GM18951 (cell line): ENCODE data around the gene IQCF6.
"Not testable (repeated sequence)": the region's sequence is repeated elsewhere in the genome, so short reads cannot be mapped to it uniquely, and the experiment has no call there.

Source experiments
- POLR2A ChIP-seq: IDR thresholded peaks from 4 replicates; pipeline ENCODE4 v1.6.1; 2011; ENCODE audit warnings: mild to moderate bottlenecking; ENCODE audit not compliant: insufficient read length, insufficient read depth; ENCODE audit errors: extremely low read depth
- in situ Hi-C: fragments of 300-500 bp; cut with MboI; formaldehyde crosslinking; loops from one replicate; pipeline ENCODE4 v1.12.0; 2022; ENCODE audit warnings: low sequenced_read_pairs, mixed read lengths, inconsistent platforms; ENCODE audit not compliant: unreplicated experiment

IQCF6 gene

DNA sequence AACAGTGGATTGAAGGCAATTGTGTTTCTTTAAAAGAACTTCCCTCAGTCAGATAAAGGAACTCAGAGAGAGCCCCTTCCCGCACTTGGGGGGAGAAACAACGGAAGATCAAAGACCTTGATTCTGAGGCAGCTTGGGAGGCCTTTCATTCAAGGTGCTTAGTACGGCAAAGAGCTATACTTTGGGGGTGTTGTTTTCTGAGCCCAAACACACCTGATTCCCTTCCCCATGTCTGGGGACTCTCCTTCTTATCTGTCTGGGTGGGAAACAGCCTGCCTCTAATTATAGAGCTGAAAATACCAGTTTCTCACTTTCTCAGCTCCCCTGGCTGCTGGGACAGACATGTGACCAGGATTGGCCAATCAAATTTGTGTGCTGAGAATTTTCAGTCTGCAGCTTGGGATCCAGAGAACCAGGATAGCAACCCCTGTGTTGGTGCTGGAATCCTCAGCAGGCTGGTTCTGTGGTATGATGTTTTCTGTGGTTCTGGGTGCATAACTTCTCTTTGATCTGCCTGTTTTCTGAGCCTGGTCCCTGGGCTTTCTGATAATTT is 19.4 kb upstream of the IQCF6 start:
- in situ Hi-C loops, result no loop called here
- no peak for TF ChIP-seq POLR2A

DNA sequence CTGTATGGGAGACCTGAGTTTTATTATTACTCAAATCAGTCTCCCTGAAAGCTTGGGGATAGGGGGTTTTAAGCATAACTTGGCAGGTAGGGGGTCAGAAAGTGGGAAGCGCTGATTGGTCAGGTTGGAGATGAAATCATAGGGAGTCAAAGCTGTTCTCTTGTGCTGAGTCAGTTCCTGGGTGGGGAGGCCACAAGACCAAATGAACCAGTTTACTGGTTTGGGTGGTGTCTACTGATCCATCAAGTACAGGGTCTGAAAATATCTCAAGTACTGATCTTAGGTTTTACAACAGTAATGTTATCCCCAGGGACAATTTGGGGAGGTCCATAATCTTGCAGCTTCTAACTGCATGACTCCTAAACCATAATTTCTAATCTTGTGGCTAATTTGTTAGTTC is 17.8 kb upstream of the IQCF6 start:
- no peak for TF ChIP-seq POLR2A
- in situ Hi-C loops, result no loop called here

DNA sequence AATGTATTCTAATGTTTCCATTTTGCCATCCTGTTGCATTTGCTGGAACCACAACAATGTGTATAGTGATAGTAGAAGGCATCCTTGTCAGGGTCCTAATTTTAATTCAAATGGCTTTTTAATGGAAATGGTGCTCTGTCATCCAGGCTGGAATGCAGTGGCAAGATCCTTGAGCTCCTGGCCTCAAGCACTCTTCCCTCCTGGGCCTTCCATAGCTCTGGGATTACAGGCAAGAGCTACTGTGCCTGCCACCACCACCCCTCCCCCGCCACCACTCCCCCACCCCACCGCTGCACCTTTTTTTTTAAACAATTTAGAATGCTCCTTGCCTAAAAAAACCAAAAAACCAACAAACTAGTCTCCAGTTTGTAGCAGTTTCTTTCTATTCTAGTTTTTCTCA is 15.2 kb upstream of the IQCF6 start:
- in situ Hi-C loops, result no loop called here
- no peak for TF ChIP-seq POLR2A

DNA sequence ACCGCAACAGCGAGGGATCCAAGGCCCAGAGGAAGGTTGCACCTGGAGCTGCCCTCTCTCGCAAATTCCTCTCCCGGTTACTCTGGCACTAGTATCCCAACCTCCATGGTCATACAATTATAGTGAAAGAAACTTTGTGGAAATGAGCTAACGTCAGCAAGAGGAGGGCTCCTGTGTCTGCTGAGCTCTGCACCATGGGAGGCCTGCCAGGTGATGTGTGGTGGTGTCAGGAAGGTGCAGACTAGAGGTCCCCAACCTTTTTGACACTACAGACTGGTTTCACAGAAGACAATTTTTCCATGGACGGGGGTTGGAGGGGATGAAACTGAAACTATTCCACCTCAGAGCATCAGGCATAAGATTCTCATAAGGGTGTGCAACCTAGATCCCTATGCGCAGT is 13.2 kb upstream of the IQCF6 start:
- TF ChIP-seq POLR2A, result no peak
- in situ Hi-C loops, result no loop called here

DNA sequence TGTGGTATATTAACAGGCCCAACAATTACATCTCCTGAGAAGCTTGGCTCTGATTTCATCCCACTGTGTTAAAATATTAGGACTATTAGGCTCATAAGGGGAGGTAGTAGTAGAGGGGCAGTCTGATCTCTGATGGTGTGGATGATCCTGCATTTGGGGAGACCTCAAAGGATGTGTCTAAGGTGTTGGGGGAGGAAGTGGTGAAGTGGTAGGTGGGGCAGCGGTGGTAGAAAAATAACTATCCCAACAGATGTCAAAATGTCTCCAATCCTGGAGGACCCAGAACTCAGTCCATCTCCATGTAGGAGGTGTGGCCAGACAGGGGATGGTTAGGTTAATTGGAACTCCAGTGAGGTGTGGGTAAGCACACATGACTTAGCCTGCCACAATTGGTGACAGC is 10.4 kb upstream of the IQCF6 start:
- in situ Hi-C loops, result no loop called here
- no peak for TF ChIP-seq POLR2A

DNA sequence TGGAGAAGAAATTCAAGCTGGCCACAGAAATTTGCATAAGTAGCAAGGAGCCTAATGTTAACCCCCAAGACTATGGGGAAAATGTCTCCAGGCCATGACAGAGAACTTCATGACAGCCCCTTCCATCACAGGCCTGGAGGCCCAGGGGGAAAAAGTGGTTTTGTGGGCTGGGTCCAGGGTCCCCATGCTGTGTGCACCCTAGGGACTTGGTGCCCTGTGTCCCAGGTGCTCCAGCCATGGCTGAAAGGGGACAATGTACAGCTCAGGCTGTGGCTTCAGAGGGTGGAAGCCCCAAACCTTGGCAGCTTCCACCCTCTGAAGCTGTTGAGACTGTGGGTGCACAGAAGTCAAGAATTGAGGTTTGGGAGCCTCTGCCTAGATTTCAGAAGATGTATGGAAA is 8.5 kb upstream of the IQCF6 start:
- in situ Hi-C loops, result not testable (repeated sequence)

DNA sequence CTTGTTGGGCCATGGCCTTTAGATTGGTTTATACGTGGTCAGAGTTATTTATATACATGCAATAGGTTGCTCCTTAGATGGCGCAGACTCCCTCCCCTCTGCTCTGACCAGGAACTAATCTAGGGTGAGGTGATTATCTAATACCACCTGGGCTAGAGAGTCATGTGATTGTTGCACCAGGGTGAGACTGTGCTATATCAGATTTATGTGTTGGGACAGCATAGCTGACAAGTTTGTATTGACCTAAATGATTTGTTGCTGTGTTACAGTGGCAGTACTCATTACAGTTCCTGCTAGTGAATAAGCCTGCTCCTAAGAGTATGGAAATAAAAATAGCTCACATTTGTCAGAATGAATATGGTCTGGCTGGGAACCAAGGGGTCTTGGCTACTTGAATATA is 7.2 kb upstream of the IQCF6 start:
- in situ Hi-C loops, result no loop called here
- TF ChIP-seq POLR2A, result no peak

DNA sequence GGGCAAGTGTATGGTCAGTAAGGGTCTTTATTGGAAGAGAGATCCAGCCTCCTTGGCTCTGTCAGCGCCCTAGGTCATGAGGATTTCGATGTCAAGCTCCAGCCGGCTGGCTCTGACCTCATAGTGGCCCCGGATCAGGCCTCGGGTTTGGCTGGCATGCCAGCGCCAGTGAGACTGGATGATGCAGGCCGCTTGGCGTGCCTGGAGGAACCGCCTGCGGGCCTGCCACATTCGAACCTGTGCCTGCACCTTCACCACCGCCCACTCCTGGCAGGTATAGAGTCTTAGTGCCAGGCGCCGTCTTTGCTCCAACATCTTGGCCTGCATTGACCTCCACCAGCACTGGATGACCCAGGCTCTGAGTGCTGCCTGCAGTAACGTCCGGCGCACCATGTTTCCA is 483 bp downstream of the IQCF6 start:
- in situ Hi-C loops, result no loop called here
- TF ChIP-seq POLR2A, result no peak

DNA sequence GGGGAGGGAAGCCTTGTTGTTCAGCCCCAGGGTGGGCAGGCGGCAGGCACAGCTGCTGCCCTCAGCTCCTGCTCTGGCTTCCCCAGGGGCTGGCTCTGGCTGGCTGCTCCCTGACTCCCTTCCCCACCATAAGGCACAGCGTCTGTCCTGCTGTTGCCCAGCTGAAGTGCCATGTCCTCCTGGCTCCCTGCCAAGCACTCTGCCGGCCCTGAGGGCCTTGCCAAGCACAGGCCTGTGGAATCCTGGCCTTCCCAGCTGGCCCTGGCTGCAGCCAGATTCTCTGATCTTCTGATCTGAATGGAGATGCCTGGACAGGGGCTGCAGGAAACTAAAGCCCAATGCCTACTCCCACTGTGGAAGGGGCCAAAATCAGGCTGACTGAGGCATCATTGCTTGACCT is 1.1 kb downstream of the IQCF6 start:
- no peak for TF ChIP-seq POLR2A
- in situ Hi-C loops, result no loop called here

DNA sequence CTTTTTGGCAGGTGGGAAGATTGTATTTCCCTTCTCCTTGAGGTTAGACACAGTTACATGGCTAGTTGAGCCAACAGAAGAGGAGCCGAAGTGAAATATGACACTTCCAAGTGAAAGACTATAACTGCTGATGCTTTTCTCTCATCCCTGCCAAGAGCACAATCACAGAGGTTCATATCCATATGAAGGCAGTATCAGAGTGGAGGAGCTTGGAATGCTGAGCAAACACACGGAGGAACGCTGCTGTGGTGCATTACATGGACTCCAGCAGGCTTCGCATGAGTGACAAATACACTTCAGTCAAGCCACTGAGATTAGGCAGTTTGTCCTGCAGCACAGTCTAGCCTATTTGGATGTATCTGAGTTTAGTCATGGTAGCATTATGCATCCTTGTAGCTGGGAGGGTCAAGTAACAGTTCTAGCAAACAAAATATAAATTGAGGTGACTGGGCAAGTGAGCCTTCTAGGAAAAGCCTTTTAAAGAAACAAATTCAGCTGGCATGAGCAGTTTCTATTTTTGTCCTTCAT is 5.4 kb downstream of the IQCF6 start:
- in situ Hi-C loops, result no loop called here
- no peak for TF ChIP-seq POLR2A

DNA sequence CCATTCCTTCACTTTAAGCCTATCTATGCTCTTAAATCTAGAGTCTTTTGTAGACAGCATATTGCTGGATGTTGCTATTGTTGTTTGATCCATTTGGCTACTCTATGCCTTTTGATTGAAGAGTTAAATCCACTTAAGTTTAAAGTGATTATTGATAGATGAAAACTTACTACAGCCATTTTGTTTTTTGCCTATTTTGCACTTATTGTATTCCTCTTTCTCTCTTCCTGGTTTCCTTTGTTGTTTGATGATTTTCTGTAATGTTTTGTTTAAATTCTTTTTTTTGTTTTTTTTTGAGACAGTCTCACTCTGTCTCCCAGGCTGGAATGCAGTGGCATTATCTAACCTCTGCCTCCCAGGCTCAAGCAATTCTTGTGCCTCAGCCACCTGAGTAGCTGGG is 19.8 kb downstream of the IQCF6 start:
- in situ Hi-C loops, result no loop called here
- no peak for TF ChIP-seq POLR2A

DNA sequence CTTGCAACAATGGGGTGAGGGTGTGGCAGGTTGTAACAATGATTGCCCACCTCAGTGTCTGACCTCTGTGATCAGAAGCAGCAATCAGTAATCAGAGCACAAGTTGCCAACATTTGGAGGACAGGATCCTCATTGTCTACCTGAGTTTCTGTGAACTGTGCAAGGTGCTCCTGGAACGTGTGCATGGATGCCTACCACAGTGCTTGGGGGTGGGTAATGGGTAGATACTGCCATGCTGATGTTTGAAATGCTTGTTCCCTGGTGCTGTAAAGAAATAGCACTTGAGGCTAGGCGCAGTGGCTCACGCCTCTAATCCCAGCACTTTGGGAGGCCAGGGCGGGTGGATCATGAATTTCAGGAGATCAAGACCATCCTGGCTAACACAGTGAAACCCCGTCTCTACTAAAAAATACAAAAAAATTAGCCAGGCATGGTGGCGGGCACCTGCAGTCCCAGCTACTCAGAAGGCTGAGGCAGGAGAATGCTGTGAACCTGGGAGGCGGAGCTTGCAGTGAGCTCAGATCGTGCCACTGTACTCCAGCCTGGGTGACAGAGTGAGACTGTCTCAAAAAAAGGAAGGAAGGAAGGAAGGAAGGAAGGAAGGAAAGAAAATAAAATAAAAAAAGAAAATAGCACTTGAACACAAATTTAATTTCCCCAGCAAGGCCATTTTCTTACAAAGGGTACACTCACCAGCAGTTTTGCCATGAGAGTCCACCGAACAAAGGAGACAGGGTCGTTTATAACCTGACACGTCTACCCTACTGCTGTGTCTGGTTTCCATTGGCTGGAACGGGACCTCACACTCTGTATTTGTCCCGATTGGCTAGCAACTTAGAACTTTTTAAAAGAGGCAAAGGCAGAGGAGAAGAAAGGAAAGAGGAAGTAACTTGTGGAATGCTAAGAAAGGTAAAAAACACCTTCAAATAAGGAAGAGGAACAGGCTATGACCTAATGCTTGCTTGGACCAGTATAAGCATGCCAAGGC is 25.0 kb downstream of the IQCF6 start:
- in situ Hi-C loops, result not testable (repeated sequence)

DNA sequence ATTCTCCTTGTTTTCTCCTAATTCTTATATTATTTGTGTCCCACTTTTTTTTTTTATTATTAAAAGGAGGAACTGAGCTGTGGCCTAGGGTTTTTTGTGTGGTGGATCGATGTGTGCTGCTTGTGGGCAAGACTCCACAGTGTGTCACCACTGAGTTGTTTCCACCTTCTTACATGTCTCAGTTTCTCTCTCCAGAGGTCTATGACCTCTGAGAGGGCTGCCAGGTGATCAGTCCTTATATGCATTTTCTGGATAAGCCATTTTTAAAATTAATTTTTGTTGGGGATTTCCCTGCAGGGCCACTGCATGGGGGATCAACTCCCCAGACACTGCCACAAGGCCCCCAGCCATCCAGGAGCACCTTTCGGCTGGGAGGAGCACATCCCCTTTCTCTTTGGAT is 27.8 kb downstream of the IQCF6 start:
- in situ Hi-C loops, result no loop called here
- no peak for TF ChIP-seq POLR2A

DNA sequence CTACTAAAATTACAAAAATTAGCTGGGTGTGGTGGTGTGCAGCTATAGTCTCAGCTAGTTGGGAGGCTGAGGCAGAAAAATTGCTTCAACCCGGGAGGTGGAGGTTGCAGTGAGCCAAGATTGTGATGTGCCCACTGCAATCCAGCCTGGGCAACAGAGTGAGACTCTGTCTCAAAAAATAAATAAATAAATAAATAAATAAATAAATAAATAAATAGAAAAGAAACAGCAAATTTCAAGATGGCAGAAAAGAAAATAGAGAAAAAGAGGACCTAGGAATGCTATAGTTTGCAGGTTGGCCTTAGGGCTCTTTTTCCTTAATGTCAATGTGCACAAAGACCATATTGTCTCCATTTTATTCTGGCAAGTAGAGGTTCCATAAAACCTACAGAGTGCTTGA is 28.2 kb downstream of the IQCF6 start:
- TF ChIP-seq POLR2A, result no peak
- in situ Hi-C loops, result no loop called here

DNA sequence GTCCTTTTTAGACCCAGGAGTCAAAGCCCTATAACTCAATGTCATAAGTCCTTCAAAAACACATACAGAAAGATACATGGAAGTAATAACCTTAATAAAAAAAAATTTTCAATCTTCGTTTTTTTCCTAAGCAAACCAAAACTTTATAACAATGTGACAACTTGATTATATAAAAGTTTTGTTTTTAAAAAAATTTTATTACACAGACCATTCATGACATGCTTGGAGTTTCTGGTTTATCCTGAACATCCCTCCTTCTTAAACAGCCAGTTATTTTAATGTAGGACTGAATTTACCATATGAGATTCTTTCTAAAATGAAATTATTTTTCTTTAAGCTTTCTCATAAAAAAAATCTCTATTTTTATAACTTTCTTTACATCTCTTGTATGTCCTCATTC is 30.7 kb downstream of the IQCF6 start:
- in situ Hi-C loops, result no loop called here
- no peak for TF ChIP-seq POLR2A

DNA sequence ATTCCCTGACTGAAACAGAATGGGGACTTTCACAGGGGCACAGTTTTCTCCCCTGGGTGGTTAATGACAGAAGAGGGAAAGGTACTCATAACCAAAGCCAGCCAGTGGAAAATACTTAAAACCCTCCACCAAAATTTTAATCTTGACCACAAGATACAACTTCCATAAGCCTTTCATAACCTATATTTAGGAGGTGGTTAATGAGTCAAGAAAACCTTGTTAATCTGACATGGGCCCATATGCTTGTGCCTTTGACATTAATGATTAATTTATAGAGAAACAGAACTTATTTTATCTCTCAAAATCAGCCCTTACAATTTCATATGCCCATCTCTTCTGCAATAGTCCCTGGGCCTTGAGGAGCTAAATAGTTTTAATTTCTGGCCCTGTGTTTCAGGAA is 31.2 kb downstream of the IQCF6 start:
- in situ Hi-C loops, result no loop called here
- TF ChIP-seq POLR2A, result no peak

DNA sequence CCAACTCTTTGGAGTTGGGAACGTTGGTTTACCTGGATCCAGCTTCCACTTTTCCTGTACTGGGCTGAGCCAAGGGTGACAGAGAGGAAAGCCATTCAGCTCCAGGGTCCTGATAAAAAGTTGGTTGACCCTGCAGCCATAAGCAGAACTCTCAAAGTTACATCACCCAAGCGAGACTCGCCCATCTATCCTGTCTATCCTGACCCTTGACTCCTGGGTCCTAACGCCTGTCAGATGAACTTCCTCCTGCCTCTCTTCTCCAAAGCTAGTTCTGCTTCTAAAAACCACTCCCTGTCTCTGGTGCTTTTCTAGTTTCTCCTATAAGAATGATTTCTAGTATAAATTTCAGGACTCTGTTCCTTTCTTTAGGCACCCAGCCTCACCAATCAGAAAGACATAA is 36.1 kb downstream of the IQCF6 start:
- in situ Hi-C loops, result not testable (repeated sequence)

DNA sequence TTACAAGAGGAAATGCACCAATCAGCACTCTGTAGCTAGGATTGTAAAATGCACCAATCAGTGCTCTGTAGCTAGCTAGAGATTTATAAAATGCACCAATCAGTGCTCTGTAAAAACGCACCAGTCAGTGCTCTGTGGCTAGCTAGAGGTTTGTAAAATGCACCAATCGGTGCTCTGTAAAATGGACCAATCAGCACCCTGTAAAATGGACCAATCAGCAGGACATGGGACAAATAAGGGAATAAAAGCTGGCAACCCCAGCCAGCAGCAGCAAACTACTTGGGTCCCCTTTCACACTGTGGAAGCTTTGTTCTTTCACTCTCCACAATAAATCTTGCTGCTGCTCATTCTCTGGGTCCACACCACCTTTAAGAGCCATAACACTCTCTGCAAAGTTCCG is 36.7 kb downstream of the IQCF6 start:
- in situ Hi-C loops, result not testable (repeated sequence)
